Measurements from ENCODE around the gene IER5. TPM values are rescaled to one million over a fixed set of nuclear protein-coding genes. Genes with fewer than 3 reads are reported as not detected.

Gene IER5
- total and polyA plus RNA-seq, 2 of the 13 experiments (the other 11 are each of a cell fraction or from before 2014, with no cell fraction given), result 2.5 to 3.5 TPM

- TF ChIP-seq, protein P1, sequence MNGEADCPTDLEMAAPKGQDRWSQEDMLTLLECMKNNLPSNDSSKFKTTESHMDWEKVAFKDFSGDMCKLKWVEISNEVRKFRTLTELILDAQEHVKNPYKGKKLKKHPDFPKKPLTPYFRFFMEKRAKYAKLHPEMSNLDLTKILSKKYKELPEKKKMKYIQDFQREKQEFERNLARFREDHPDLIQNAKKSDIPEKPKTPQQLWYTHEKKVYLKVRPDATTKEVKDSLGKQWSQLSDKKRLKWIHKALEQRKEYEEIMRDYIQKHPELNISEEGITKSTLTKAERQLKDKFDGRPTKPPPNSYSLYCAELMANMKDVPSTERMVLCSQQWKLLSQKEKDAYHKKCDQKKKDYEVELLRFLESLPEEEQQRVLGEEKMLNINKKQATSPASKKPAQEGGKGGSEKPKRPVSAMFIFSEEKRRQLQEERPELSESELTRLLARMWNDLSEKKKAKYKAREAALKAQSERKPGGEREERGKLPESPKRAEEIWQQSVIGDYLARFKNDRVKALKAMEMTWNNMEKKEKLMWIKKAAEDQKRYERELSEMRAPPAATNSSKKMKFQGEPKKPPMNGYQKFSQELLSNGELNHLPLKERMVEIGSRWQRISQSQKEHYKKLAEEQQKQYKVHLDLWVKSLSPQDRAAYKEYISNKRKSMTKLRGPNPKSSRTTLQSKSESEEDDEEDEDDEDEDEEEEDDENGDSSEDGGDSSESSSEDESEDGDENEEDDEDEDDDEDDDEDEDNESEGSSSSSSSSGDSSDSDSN (CRISPR knock-in tag; IDR thresholded peaks at IDR 0.05), result peak; percentile 79
- TF ChIP-seq ETV5 (CRISPR knock-in tag; IDR thresholded peaks at IDR 0.05; ENCODE audit: borderline replicate concordance) (peak; percentile 61; the same call in 1 of the 2 replicates), ATAD3A (CRISPR knock-in tag; IDR thresholded peaks at IDR 0.05) (no peak), ZNF574 (CRISPR knock-in tag; IDR thresholded peaks at IDR 0.05) (peak; percentile 61; the same call in 1 of the 2 replicates), ISX (CRISPR knock-in tag; conservative IDR thresholded peaks at IDR 0.05) (no peak), TGIF2 (CRISPR knock-in tag; IDR thresholded peaks at IDR 0.05) (peak; percentile 49; the same call in 1 of the 2 replicates), ZNF235 (CRISPR knock-in tag; IDR thresholded peaks at IDR 0.05; ENCODE audit: borderline replicate concordance) (peak; percentile 65; the same call in 1 of the 2 replicates), SIN3A (IDR thresholded peaks at IDR 0.05; ENCODE audit: borderline replicate concordance, low read depth, low read length) (peak; percentile 75; the same call in 1 of the 2 replicates), ZNF772 (CRISPR knock-in tag; IDR thresholded peaks at IDR 0.05) (no peak), GATA4 (IDR thresholded peaks at IDR 0.05; ENCODE audit: borderline replicate concordance, low read depth) (peak; percentile 86; the same call in 1 of the 2 replicates), NR2C2 (CRISPR knock-in tag; IDR thresholded peaks at IDR 0.05; ENCODE audit: borderline replicate concordance) (peak; percentile 25; the same call in 1 of the 2 replicates), HOXD1 (CRISPR knock-in tag; IDR thresholded peaks at IDR 0.05) (peak; percentile 61)
- TF ChIP-seq, protein P2, sequence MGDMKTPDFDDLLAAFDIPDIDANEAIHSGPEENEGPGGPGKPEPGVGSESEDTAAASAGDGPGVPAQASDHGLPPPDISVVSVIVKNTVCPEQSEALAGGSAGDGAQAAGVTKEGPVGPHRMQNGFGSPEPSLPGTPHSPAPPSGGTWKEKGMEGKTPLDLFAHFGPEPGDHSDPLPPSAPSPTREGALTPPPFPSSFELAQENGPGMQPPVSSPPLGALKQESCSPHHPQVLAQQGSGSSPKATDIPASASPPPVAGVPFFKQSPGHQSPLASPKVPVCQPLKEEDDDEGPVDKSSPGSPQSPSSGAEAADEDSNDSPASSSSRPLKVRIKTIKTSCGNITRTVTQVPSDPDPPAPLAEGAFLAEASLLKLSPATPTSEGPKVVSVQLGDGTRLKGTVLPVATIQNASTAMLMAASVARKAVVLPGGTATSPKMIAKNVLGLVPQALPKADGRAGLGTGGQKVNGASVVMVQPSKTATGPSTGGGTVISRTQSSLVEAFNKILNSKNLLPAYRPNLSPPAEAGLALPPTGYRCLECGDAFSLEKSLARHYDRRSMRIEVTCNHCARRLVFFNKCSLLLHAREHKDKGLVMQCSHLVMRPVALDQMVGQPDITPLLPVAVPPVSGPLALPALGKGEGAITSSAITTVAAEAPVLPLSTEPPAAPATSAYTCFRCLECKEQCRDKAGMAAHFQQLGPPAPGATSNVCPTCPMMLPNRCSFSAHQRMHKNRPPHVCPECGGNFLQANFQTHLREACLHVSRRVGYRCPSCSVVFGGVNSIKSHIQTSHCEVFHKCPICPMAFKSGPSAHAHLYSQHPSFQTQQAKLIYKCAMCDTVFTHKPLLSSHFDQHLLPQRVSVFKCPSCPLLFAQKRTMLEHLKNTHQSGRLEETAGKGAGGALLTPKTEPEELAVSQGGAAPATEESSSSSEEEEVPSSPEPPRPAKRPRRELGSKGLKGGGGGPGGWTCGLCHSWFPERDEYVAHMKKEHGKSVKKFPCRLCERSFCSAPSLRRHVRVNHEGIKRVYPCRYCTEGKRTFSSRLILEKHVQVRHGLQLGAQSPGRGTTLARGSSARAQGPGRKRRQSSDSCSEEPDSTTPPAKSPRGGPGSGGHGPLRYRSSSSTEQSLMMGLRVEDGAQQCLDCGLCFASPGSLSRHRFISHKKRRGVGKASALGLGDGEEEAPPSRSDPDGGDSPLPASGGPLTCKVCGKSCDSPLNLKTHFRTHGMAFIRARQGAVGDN (CRISPR knock-in tag; IDR thresholded peaks at IDR 0.05), result peak; percentile 91
- TF ChIP-seq, protein P3, sequence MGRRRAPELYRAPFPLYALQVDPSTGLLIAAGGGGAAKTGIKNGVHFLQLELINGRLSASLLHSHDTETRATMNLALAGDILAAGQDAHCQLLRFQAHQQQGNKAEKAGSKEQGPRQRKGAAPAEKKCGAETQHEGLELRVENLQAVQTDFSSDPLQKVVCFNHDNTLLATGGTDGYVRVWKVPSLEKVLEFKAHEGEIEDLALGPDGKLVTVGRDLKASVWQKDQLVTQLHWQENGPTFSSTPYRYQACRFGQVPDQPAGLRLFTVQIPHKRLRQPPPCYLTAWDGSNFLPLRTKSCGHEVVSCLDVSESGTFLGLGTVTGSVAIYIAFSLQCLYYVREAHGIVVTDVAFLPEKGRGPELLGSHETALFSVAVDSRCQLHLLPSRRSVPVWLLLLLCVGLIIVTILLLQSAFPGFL (CRISPR knock-in tag; IDR thresholded peaks at IDR 0.05), result no peak
- TF ChIP-seq, protein P4, sequence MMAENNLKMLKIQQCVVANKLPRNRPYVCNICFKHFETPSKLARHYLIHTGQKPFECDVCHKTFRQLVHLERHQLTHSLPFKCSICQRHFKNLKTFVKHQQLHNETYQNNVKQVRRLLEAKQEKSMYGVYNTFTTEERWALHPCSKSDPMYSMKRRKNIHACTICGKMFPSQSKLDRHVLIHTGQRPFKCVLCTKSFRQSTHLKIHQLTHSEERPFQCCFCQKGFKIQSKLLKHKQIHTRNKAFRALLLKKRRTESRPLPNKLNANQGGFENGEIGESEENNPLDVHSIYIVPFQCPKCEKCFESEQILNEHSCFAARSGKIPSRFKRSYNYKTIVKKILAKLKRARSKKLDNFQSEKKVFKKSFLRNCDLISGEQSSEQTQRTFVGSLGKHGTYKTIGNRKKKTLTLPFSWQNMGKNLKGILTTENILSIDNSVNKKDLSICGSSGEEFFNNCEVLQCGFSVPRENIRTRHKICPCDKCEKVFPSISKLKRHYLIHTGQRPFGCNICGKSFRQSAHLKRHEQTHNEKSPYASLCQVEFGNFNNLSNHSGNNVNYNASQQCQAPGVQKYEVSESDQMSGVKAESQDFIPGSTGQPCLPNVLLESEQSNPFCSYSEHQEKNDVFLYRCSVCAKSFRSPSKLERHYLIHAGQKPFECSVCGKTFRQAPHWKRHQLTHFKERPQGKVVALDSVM (CRISPR knock-in tag; IDR thresholded peaks at IDR 0.05), result no peak
These were observed at the start of gene IER5 (continued) for GRCh38 chr1:181088079-181089016.
